ENCODE measurements around the gene TMEM30B. TPM values are rescaled to one million over a fixed set of nuclear protein-coding genes. Genes with fewer than 3 reads are reported as not detected.

TMEM30B gene
- total RNA-seq, 1 experiment from 2014 or later = 0.09 TPM

DNA sequence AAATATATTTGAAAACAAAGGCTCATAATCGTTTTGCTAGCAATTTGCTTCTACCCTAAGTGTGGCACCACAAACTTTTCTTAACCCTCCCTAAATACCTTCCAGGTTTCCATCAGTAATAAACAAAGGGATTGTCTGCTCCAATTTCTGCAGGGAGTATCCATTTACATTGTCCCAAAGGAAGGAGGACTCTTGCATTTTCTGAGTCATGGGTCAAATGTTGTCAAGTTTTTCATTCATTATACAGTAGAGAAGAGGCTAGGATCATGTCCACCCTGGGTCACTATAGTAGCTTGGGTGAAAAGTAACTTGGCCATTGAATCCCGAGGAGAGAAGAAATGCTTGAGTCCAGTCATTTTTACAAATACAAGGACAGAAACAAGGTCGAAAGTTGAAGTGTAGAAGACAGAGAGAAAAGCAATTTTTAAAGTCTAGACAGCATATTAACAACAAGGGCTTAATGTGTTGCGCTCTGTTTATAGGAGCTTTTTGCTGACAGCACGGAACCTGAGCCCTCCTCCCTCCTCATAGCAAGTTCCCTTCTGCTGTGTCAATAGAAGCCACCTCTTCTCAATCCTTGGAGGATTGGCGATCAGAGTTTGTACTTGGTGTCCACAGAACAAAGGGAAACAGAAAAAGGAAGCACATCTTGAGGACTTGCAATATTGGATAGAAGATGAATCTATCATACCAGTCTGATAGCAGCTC, 53.1 kb downstream of the TMEM30B start:
- DNase-seq (ENCODE audit: unreplicated experiment) = no peak
- H3K27me3 Mint-ChIP-seq (ENCODE audit: insufficient read depth, unreplicated experiment) = no peaks in the 10 kb centered on the region
- intact Hi-C loops (cut with micrococcal nuclease) = no loop called here
- CTCF ChIA-PET = interaction anchor here (0.6 to 0.7 kb wide), 2 partner anchors 11 to 1028 kb away, joined by 3 to 5 read pairs; no protein-coding TSS in a partner anchor
- H3K4me1 Mint-ChIP-seq (ENCODE audit: insufficient read depth, unreplicated experiment) = no peaks in the 10 kb centered on the region
- POLR2A ChIA-PET = no interaction called here
- H3K9me3 Mint-ChIP-seq (ENCODE audit: unreplicated experiment) = no peaks in the 10 kb centered on the region
- H3K4me3 Mint-ChIP-seq (ENCODE audit: unreplicated experiment) = no peak overlapping the region
- no TSS peak for BruUV-seq (replicated peaks)
- TF ChIP-seq, protein P1, sequence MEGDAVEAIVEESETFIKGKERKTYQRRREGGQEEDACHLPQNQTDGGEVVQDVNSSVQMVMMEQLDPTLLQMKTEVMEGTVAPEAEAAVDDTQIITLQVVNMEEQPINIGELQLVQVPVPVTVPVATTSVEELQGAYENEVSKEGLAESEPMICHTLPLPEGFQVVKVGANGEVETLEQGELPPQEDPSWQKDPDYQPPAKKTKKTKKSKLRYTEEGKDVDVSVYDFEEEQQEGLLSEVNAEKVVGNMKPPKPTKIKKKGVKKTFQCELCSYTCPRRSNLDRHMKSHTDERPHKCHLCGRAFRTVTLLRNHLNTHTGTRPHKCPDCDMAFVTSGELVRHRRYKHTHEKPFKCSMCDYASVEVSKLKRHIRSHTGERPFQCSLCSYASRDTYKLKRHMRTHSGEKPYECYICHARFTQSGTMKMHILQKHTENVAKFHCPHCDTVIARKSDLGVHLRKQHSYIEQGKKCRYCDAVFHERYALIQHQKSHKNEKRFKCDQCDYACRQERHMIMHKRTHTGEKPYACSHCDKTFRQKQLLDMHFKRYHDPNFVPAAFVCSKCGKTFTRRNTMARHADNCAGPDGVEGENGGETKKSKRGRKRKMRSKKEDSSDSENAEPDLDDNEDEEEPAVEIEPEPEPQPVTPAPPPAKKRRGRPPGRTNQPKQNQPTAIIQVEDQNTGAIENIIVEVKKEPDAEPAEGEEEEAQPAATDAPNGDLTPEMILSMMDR (IDR thresholded peaks at IDR 0.05; ENCODE audit: unreplicated experiment) = no peak
- no peaks in the 10 kb centered on the region for H3K36me3 Mint-ChIP-seq (ENCODE audit: insufficient read depth, unreplicated experiment)
- H3K27ac Mint-ChIP-seq (ENCODE audit: low read depth, unreplicated experiment) = no peak overlapping the region

Other genes starting within 250 kb of the TMEM30B start
- gene PRKCH, start 40.2 kb upstream of the TMEM30B start, total RNA-seq (2022) = 10.4 and 12.4 TPM in 2 replicates